ENCODE measurements around the gene SKIL.

- no peak for TF ChIP-seq CTCF (IDR thresholded peaks at IDR 0.05)
- no peak for TF ChIP-seq EZH2 (IDR thresholded peaks at IDR 0.05; ENCODE audit: borderline replicate concordance, insufficient read depth, low read depth, low read length, poor library complexity, severe bottlenecking)
Observed at GRCh38 chr3:170420307-170420821, 62.8 kb downstream of the SKIL start.
